WI38 (cell line): ENCODE results near the gene CALHM6.

Experiments used
- H3K4me3 ChIP-seq: 2 replicates; pipeline ENCODE4 v1.5.1; 2011; ENCODE audit warnings: low read depth, mild to moderate bottlenecking, control low read depth, low read length
- TF ChIP-seq, protein P1 (sequence below): IDR thresholded peaks from 2 replicates; pipeline ENCODE4 v1.5.1; 2012; ENCODE audit warnings: low read depth, mild to moderate bottlenecking, control low read depth, low read length

The CALHM6 gene

DNA sequence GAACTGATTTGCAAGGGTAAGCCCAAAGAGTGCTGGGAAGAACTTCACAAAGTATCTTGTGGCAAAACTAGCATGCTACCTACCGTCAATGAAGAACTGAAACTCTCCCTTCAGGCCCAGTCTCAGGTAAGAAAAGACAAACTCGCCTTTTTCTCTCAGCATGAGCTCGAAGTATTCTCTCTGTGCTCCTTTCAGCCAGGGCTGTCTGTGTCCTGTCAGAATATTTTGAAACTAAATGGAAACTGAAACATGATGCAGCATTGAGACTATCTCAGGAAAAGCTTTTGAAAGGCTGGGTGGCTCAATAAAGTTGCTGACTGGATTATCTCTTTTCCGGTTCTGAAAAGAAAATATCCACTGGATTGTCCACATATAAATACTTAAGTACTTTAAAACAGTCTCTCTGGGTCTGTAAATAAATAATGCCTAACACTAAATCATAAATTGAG is 51.0 kb downstream of the CALHM6 start:
- H3K4me3 ChIP-seq = peak overlapping the region; percentile 65
- TF ChIP-seq, protein P1, sequence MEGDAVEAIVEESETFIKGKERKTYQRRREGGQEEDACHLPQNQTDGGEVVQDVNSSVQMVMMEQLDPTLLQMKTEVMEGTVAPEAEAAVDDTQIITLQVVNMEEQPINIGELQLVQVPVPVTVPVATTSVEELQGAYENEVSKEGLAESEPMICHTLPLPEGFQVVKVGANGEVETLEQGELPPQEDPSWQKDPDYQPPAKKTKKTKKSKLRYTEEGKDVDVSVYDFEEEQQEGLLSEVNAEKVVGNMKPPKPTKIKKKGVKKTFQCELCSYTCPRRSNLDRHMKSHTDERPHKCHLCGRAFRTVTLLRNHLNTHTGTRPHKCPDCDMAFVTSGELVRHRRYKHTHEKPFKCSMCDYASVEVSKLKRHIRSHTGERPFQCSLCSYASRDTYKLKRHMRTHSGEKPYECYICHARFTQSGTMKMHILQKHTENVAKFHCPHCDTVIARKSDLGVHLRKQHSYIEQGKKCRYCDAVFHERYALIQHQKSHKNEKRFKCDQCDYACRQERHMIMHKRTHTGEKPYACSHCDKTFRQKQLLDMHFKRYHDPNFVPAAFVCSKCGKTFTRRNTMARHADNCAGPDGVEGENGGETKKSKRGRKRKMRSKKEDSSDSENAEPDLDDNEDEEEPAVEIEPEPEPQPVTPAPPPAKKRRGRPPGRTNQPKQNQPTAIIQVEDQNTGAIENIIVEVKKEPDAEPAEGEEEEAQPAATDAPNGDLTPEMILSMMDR = no peak

DNA sequence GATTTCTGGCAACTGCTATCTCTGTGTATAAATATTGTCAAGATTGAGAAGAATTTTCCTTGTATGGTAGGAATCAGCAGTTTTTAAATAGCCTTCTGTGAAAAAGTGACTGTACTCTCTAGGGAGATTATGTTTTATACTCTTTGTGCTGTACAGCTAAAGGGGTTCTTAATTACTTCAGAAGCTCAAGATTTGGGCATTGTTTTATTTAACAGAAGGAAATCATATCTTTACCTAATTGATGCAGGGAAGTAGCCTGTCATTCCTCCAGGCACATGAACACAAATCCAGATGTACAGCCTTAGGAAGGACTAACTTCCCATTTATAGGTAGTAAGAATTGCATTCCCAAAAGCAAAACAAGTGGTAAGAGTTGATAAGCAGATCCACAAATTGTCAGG is 51.6 kb downstream of the CALHM6 start:
- TF ChIP-seq, protein P1 = no peak

More for the DNA sequence above, 51.6 kb downstream of the CALHM6 start:
- peak overlapping the region; percentile 65 for H3K4me3 ChIP-seq
